Stimulated activated CD8-positive, alpha-beta memory T cell treated with anti-CD3 and anti-CD28 coated beads, Interleukin-2, amount 100 ng/mL, for 48 hours (primary cell): ENCODE results near the gene FXR2.
"Not testable (repeated sequence)": the region's sequence is repeated elsewhere in the genome, so short reads cannot be mapped to it uniquely, and the experiment has no call there.

ENCODE experiments used
- DNase-seq, 2 donors: peaks; one replicate each; pipeline ENCODE4 v3.0.0-alpha.2; 2020; ENCODE audit warnings: low read depth in 2 of 2

The FXR2 gene

GRCh38 chr17:7629939-7630571 lies 15.4 kb upstream of the FXR2 start, which contains the start of gene SHBG:
SHBG (plus strand) TSS chr17:7630135; CDS start chr17:7630173, 38 bp downstream.
- DNase-seq: no peak

- DNase-seq: peak; percentile 78 to 85
Observed at GRCh38 chr17:7627250-7628121, 12.8 kb upstream of the FXR2 start, which contains the start of gene SAT2. SAT2 (minus strand) TSS chr17:7627821; CDS start chr17:7627635, 186 bp downstream.

- no peak for DNase-seq
Observed at GRCh38 chr17:7626956-7627249, 12.2 kb upstream of the FXR2 start.

- no peak for DNase-seq
Observed at GRCh38 chr17:7626307-7626706, 11.6 kb upstream of the FXR2 start.

GRCh38 chr17:7625749-7626148 lies 11.1 kb upstream of the FXR2 start:
- not testable (repeated sequence) for DNase-seq

GRCh38 chr17:7623661-7624060 lies 9.0 kb upstream of the FXR2 start:
- no peak for DNase-seq

GRCh38 chr17:7620835-7621234 lies 6.1 kb upstream of the FXR2 start:
- DNase-seq: no peak

- DNase-seq: no peak
Observed at GRCh38 chr17:7618608-7619007, 3.9 kb upstream of the FXR2 start.

- no peak for DNase-seq
Observed at GRCh38 chr17:7615265-7615747, 609 bp upstream of the FXR2 start.

- no peak for DNase-seq
Observed at GRCh38 chr17:7613769-7614424, 800 bp downstream of the FXR2 start.

GRCh38 chr17:7612294-7612640 lies 2.4 kb downstream of the FXR2 start:
- no peak for DNase-seq

- no peak for DNase-seq
Observed at GRCh38 chr17:7611635-7612293, 2.9 kb downstream of the FXR2 start.

- no peak for DNase-seq
Observed at GRCh38 chr17:7610641-7611040, 4.1 kb downstream of the FXR2 start.

- no peak for DNase-seq
Observed at GRCh38 chr17:7606280-7606679, 8.4 kb downstream of the FXR2 start.

- DNase-seq: not testable (repeated sequence)
Observed at GRCh38 chr17:7597561-7597960, 17.1 kb downstream of the FXR2 start.

- DNase-seq: no peak
Observed at GRCh38 chr17:7593296-7593695, 21.4 kb downstream of the FXR2 start.

GRCh38 chr17:7592422-7593021 lies 22.2 kb downstream of the FXR2 start:
- DNase-seq: no peak

GRCh38 chr17:7591596-7591995 lies 23.1 kb downstream of the FXR2 start:
- no peak for DNase-seq

- DNase-seq: no peak
Observed at GRCh38 chr17:7590743-7591142, 24.0 kb downstream of the FXR2 start.

- DNase-seq: no peak
Observed at GRCh38 chr17:7589891-7590691, 24.6 kb downstream of the FXR2 start, which contains the start of gene SOX15. SOX15 (minus strand) TSS chr17:7590094; CDS start chr17:7589676, 418 bp downstream.
